GM18505 (cell line): ENCODE results near the gene FOXD4L1.
"Not testable (repeated sequence)": the region's sequence is repeated elsewhere in the genome, so short reads cannot be mapped to it uniquely, and the experiment has no call there.

Source experiments
- ATAC-seq: cut with Tn5 transposase; IDR thresholded peaks from one replicate; pipeline ENCODE4 v1.9.1; 2021; ENCODE audit not compliant: unreplicated experiment

FOXD4L1 gene

DNA sequence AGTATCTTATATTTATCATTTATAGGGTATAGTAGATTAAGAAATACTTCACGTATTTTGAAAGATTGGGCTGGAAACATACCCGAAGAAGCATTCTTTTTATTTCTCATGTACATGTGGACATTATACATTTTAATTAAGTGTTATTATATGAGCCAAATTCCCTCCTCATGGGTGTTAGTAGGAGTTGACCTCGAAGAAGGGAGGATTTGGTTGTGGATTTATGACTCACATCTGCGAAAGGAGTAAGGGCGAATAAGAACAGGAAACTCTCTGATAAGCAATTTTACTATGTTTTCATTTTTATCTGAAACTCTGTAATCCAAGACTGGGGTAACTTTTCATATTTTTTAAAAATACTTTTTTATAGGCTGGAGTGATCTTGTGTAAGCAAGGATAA, 23.0 kb downstream of the FOXD4L1 start:
- ATAC-seq = not testable (repeated sequence)

- ATAC-seq = not testable (repeated sequence)
Observed at GRCh38 chr2:113524986-113525385, 26.5 kb downstream of the FOXD4L1 start.

DNA sequence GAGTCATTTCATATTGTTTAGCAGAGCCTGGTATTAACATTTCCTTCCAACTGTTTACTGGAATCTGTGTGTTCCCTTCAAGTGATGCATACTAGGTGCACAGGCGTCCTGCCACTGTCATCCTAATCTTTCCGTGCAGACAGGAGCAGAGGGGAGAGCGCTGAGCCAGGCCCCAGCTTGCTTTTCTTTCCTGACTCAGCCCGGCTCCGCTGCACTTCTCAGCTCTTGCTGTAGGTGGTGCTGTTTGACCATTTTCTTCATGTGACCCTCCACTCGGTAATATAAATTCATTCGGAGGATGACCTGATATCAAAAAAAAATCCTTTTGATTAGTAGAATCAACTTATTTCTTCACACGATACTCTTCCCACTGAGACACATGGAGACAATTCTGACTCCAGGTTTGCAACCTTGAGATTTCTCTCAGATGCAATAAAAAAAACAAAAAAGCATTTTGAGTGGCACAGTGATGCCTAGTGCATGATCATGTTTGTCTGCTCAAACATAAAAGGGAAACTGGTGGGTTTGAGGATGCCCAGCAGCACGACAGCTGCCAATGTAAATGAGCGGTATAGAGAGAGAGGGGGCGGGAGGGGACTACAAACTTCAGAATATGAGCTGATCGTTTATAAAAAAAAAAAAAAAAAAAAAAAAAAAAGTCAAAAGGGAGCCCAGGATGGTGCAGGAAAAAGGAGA, 29.0 kb downstream of the FOXD4L1 start:
- ATAC-seq = peak; percentile 85

GRCh38 chr2:113528126-113528525, 29.7 kb downstream of the FOXD4L1 start:
- ATAC-seq = not testable (repeated sequence)

GRCh38 chr2:113528904-113529303, 30.4 kb downstream of the FOXD4L1 start:
- not testable (repeated sequence) for ATAC-seq

DNA sequence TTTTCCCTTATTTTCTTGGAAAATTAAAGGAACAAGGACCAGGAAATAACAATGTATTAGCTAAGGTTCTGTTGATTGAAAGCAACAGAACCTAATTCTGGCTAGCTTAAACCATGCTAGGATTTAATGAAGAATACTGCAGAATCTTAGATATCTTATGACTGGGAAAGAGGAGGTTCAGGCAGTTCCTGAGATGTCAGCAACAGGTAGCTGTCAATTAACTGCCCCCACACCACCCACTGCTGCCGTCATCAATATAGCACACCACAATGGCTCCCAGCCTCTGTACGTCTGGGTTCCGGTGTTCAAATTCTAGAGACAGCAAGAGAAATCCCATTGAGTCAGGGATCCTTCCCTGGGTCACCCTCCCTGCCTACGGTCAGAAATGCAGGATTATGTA, 34.5 kb downstream of the FOXD4L1 start:
- ATAC-seq = not testable (repeated sequence)

- not testable (repeated sequence) for ATAC-seq
Observed at GRCh38 chr2:113536573-113536972, 38.1 kb downstream of the FOXD4L1 start.

DNA sequence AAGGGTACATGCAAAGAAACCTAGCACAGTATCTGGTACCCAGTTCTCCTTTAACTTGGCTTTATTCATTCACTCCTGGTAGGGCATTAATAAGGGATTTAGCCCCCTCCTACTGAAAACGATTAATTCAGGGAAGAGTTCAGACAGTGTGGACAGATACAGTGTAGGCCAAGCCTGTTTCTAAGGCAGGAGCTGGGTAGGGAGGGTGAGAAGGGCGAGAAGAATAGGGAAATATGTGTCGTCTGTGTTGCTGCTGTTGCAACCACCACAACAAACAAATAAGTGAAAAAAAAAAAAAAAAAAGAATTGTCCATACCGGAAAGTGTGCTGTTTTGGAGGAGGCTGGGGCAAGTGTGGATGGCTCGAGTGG, 42.4 kb downstream of the FOXD4L1 start:
- not testable (repeated sequence) for ATAC-seq

DNA sequence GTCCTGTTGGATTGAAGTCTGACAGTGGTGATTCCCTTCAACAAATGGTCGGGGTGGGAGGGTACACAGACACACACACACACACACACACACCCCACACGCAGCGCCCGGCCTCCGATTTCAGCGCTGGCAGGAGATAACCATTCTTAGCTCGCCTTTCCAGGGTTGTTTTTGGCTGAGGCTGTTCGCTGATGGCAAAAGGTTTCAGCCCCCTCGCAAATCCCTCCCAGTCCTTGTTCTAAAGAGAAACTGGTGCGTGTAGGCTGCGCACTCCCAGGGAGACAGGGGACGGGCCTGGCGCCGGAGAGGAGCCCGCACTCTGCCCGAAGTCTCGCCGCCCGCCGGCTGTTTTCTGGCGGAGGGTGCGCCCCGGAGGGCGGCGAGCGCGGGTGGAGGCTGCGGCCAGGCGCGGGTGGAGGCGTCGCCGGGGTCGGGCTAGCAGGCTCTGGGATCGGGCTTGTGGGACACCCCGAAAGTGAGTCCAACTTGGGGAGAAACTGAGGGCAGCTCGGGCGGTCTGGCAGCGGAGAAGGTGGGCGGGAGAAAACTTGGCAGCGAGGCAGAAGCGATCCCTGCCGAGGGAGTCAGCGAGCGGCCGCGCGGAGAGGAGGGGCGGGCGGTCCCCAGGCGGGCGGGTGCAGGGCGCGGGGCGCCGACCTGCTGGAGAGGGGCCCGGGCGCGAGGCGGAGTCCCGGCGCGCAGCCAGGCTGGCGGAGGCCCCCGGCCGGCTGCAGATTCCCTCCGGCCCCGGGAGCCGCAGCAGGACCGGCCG, 42.9 kb downstream of the FOXD4L1 start:
- ATAC-seq = not testable (repeated sequence)

DNA sequence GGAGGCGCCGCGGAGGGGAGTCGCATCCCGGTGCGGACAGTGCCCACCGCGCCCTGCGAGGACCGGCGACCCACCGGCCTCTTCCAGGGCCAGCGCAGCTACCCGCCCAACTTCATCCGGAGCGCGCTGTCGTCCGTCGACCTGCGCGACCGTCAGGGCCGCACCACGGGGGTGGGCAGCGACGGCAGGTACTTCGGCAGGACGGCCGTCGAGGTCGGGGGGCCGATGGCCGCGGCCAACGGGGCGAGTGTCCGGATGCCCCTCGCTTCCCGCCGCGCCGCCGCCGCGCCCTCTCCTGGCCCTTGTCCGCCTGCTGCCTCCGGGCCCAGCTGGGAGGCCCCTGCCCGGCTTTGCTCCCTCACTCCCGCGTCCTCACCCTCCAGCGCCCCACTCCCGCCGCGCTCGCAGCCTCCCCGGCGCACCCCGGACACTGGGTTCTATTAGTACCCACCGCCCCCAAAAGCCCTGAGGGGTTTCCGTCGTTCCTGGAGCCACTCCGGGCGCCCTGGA, 43.6 kb downstream of the FOXD4L1 start:
- ATAC-seq = not testable (repeated sequence)

DNA sequence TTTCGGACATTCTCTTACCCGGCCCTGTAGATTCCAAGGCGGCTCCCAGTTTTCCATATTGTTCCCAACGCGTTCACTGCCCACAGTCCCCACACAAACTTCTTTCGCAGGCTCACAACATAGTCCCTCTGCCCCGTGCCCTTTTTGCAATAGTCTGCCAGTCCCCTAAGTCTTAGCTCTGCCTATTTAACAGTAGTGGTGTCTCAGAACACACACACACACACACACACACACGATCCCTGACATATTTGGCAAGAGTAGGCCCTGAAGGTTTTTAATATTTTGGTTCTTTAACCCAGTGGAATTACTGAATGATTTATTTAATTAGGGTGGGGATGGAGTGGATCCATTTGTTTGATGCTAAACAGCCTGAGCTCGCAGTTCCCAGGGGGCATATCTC, 44.1 kb downstream of the FOXD4L1 start:
- ATAC-seq = not testable (repeated sequence)
